Measurements from ENCODE around the gene LSR. TPM values are rescaled to one million over a fixed set of nuclear protein-coding genes. Genes with fewer than 3 reads are reported as not detected.

LSR gene
- total and polyA plus RNA-seq, 2 experiments from 2014 or later = 116 to 212 TPM

- Histone ChIP-seq H3K27ac (ENCODE audit: low read depth) (no peak overlapping the region), H3F3A (replicated peaks; ENCODE audit: low read depth) (peaks cover 6% of the 10 kb centered on the region), H3K79me2 (replicated peaks; ENCODE audit: insufficient read depth) (no peaks in the 10 kb centered on the region), H3K4me1 (ENCODE audit: insufficient read depth) (peaks cover 25% of the 10 kb centered on the region), H3K27me3 (ENCODE audit: insufficient read depth) (no peaks in the 10 kb centered on the region), H3K4me2 (no peak overlapping the region), H4K20me1 (replicated peaks; ENCODE audit: insufficient read depth) (no peaks in the 10 kb centered on the region), H2AFZ (no peak overlapping the region), H3K36me3 (ENCODE audit: insufficient read depth) (no peaks in the 10 kb centered on the region), H3K4me3 (no peak overlapping the region), H3K9me2 (ENCODE audit: insufficient read depth) (no peaks in the 10 kb centered on the region)
- ATAC-seq (no peak), DNase-seq (ENCODE audit: low spot score) (no peak)
- no peaks in the 10 kb centered on the region for H3K9me3 Mint-ChIP-seq
- H3K4me1 Mint-ChIP-seq = peaks cover 13% of the 10 kb centered on the region
- H3K27me3 Mint-ChIP-seq (ENCODE audit: insufficient read depth, low read depth, poor library complexity) = peaks cover 14% of the 10 kb centered on the region
- no peaks in the 10 kb centered on the region for H3K36me3 Mint-ChIP-seq (ENCODE audit: low read depth)
- TF ChIP-seq, protein P1, sequence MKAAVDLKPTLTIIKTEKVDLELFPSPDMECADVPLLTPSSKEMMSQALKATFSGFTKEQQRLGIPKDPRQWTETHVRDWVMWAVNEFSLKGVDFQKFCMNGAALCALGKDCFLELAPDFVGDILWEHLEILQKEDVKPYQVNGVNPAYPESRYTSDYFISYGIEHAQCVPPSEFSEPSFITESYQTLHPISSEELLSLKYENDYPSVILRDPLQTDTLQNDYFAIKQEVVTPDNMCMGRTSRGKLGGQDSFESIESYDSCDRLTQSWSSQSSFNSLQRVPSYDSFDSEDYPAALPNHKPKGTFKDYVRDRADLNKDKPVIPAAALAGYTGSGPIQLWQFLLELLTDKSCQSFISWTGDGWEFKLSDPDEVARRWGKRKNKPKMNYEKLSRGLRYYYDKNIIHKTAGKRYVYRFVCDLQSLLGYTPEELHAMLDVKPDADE (IDR thresholded peaks at IDR 0.05) = no peak
- TF ChIP-seq ZNF114 (CRISPR knock-in tag; IDR thresholded peaks at IDR 0.05) (no peak), EZH2phosphoT487 (IDR thresholded peaks at IDR 0.05; ENCODE audit: unreplicated experiment) (no peak), CTCF (conservative IDR thresholded peaks at IDR 0.05; ENCODE audit: low read depth in 2 of 2) (no peak), ZNF331 (CRISPR knock-in tag; IDR thresholded peaks at IDR 0.05; ENCODE audit: low read depth) (no peak)
- no peak overlapping the region for H3K4me3 Mint-ChIP-seq
- H3K27ac Mint-ChIP-seq = no peak overlapping the region
Measured at GRCh38 chr19:35292421-35293362, 43.9 kb downstream of the LSR start.

DNA sequence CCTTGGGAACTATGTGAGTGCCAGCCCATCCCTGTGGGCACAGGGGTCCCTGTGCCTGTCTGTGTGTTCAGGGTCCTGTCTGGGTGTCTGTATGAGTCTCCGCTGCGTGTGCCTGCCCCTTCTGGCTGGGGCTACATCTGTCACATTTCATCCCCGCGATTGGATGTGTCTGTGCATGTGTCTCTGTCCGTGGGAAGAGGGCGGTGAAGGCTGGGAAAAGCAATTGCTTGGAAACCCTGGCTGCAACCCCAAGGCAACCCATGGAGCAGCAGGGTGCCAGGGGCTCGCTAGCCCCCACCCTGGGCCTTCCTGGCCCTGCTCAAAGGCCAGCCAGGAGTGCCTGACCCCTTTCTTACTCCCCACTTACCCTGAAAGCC lies 44.5 kb downstream of the LSR start:
- Mint-ChIP-seq H3K27ac (no peak overlapping the region), H3K4me3 (no peak overlapping the region), H3K9me3 (no peaks in the 10 kb centered on the region), H3K4me1 (peaks cover 13% of the 10 kb centered on the region), H3K27me3 (ENCODE audit: insufficient read depth, low read depth, poor library complexity) (peaks cover 12% of the 10 kb centered on the region), H3K36me3 (ENCODE audit: low read depth) (no peaks in the 10 kb centered on the region)
- Histone ChIP-seq H3K27ac (ENCODE audit: low read depth) (no peak overlapping the region), H3K4me3 (no peak overlapping the region), H3F3A (replicated peaks; ENCODE audit: low read depth) (peaks cover 12% of the 10 kb centered on the region), H4K20me1 (replicated peaks; ENCODE audit: insufficient read depth) (no peaks in the 10 kb centered on the region), H2AFZ (peak overlapping the region; percentile 74; the same call in 1 of the 2 replicates), H3K4me1 (ENCODE audit: insufficient read depth) (peaks cover 25% of the 10 kb centered on the region), H3K4me2 (no peak overlapping the region), H3K79me2 (replicated peaks; ENCODE audit: insufficient read depth) (no peaks in the 10 kb centered on the region), H3K9me2 (ENCODE audit: insufficient read depth) (no peaks in the 10 kb centered on the region), H3K27me3 (ENCODE audit: insufficient read depth) (no peaks in the 10 kb centered on the region), H3K36me3 (ENCODE audit: insufficient read depth) (no peaks in the 10 kb centered on the region)
- DNase-seq (ENCODE audit: low spot score) (no peak), ATAC-seq (no peak)
- TF ChIP-seq STAT1 (IDR thresholded peaks at IDR 0.05; ENCODE audit: unreplicated experiment) (no peak), NANOG (IDR thresholded peaks at IDR 0.05; ENCODE audit: borderline replicate concordance) (no peak), REST (IDR thresholded peaks at IDR 0.05; ENCODE audit: unreplicated experiment) (no peak), EZH2phosphoT487 (IDR thresholded peaks at IDR 0.05; ENCODE audit: unreplicated experiment) (no peak), ZNF114 (CRISPR knock-in tag; IDR thresholded peaks at IDR 0.05) (no peak), POLR2AphosphoS5 (IDR thresholded peaks at IDR 0.05; ENCODE audit: low read depth) (no peak), JUNB (IDR thresholded peaks at IDR 0.05; ENCODE audit: unreplicated experiment) (no peak)
- TF ChIP-seq, protein P1 (IDR thresholded peaks at IDR 0.05) = no peak
